ENCODE measurements around the gene FIGN.

FIGN gene

GRCh38 chr2:163658556-163658955 is 77.3 kb downstream of the FIGN start:
- DNase-seq, result no peak

- no peak for DNase-seq
Observed at GRCh38 chr2:163657281-163657656, 78.5 kb downstream of the FIGN start.

- DNase-seq, result no peak
Observed at GRCh38 chr2:163656622-163657280, 79.1 kb downstream of the FIGN start.

- no peak for DNase-seq
Observed at GRCh38 chr2:163655667-163656066, 80.1 kb downstream of the FIGN start.

GRCh38 chr2:163652751-163653150 is 83.1 kb downstream of the FIGN start:
- DNase-seq, result no peak

- DNase-seq, result no peak
Observed at GRCh38 chr2:163649080-163649479, 86.7 kb downstream of the FIGN start.

- DNase-seq, result no peak
Observed at GRCh38 chr2:163647300-163647699, 88.5 kb downstream of the FIGN start.

- no peak for DNase-seq
Observed at GRCh38 chr2:163646687-163647086, 89.1 kb downstream of the FIGN start.

GRCh38 chr2:163644238-163644637 is 91.6 kb downstream of the FIGN start:
- DNase-seq, result no peak

GRCh38 chr2:163641986-163642385 is 93.8 kb downstream of the FIGN start:
- no peak for DNase-seq

- no peak for DNase-seq
Observed at GRCh38 chr2:163640542-163641193, 95.1 kb downstream of the FIGN start.

- no peak for DNase-seq
Observed at GRCh38 chr2:163637871-163638270, 97.9 kb downstream of the FIGN start.

- no peak for DNase-seq
Observed at GRCh38 chr2:163633291-163633690, 102.5 kb downstream of the FIGN start.

GRCh38 chr2:163630836-163631235 is 105.0 kb downstream of the FIGN start:
- no peak for DNase-seq

- DNase-seq, result no peak
Observed at GRCh38 chr2:163626639-163627109, 109.1 kb downstream of the FIGN start.

- no peak for DNase-seq
Observed at GRCh38 chr2:163626208-163626607, 109.6 kb downstream of the FIGN start.

GRCh38 chr2:163625632-163626031 is 110.2 kb downstream of the FIGN start:
- no peak for DNase-seq

- no peak for DNase-seq
Observed at GRCh38 chr2:163621445-163622004, 114.3 kb downstream of the FIGN start.

- no peak for DNase-seq
Observed at GRCh38 chr2:163617517-163617916, 118.3 kb downstream of the FIGN start.

GRCh38 chr2:163613266-163613731 is 122.5 kb downstream of the FIGN start:
- DNase-seq, result no peak

GRCh38 chr2:163612332-163612731 is 123.5 kb downstream of the FIGN start:
- no peak for DNase-seq

GRCh38 chr2:163611557-163611906 is 124.3 kb downstream of the FIGN start:
- no peak for DNase-seq

- DNase-seq, result peak; percentile 5
Observed at GRCh38 chr2:163610817-163611556, 124.8 kb downstream of the FIGN start.

GRCh38 chr2:163607630-163608029 is 128.2 kb downstream of the FIGN start:
- no peak for DNase-seq

All from hematopoietic multipotent progenitor cell treated with erythropoietin and hydrocortisone succinate and interleukin-3 and kit ligand, for 4 days (in vitro differentiated cells).